Neural progenitor cell (in vitro differentiated cells): ENCODE results near the gene RBFOX1.

Experiments
- CTCF ChIP-seq: fragments of 200-600 bp; sonication (generic); IDR thresholded peaks from 2 replicates; pipeline ENCODE4 v1.5.1; 2017; ENCODE audit warnings: antibody characterized with exemption, mild to moderate bottlenecking
- EZH2 ChIP-seq: fragments of 200-600 bp; sonication (generic); IDR thresholded peaks from 2 replicates; pipeline ENCODE4 v1.6.1; 2017; ENCODE audit warnings: antibody characterized with exemption, mild to moderate bottlenecking, moderate library complexity
- EZH2phosphoT487 ChIP-seq: fragments of 200-600 bp; sonication (generic); IDR thresholded peaks from 2 replicates; pipeline ENCODE4 v1.6.1; 2017; ENCODE audit warnings: antibody characterized with exemption

GRCh38 chr16:7482596-7483290 is 150.1 kb downstream of the RBFOX1 start:
- no peak for TF ChIP-seq CTCF
- TF ChIP-seq EZH2, result no peak
- TF ChIP-seq EZH2phosphoT487, result no peak
